ENCODE data around the gene WDFY4.

DNA sequence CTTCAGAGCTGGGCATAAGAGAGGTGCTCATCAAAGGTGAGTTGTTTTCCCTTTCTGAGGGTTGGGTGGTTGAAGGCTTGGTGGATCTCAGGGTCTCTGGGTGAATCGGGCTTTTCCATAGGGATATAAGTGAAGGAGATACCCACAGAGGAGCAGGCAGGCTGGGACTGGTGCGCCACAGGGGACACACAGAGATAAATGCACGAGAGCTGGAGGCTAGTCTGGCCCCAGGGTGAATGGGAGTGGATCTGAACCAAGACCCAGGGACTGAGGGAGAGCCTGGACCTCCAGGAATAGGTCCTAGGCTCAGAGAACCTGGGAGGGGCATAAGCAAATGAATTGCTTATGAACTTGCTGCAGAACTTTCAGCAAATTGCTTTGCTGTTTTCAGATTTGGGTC lies 193.4 kb downstream of the WDFY4 start:
- TF ChIP-seq, protein P1, sequence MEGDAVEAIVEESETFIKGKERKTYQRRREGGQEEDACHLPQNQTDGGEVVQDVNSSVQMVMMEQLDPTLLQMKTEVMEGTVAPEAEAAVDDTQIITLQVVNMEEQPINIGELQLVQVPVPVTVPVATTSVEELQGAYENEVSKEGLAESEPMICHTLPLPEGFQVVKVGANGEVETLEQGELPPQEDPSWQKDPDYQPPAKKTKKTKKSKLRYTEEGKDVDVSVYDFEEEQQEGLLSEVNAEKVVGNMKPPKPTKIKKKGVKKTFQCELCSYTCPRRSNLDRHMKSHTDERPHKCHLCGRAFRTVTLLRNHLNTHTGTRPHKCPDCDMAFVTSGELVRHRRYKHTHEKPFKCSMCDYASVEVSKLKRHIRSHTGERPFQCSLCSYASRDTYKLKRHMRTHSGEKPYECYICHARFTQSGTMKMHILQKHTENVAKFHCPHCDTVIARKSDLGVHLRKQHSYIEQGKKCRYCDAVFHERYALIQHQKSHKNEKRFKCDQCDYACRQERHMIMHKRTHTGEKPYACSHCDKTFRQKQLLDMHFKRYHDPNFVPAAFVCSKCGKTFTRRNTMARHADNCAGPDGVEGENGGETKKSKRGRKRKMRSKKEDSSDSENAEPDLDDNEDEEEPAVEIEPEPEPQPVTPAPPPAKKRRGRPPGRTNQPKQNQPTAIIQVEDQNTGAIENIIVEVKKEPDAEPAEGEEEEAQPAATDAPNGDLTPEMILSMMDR (conservative IDR thresholded peaks at IDR 0.05): no peak
- TF ChIP-seq EZH2 (IDR thresholded peaks at IDR 0.05; ENCODE audit: low read depth): no peak

Measured in PC-9 (cell line).